GM19455 (cell line): ENCODE measurements around the gene BNIP1.

Experiments
- ATAC-seq: cut with Tn5 transposase; IDR thresholded peaks from one replicate; pipeline ENCODE4 v1.9.1; 2021; ENCODE audit not compliant: unreplicated experiment

The BNIP1 gene

GRCh38 chr5:173163219-173163618, 18.9 kb downstream of the BNIP1 start:
- ATAC-seq: no peak

- ATAC-seq: no peak
Observed at GRCh38 chr5:173165177-173166016, 21.1 kb downstream of the BNIP1 start.

- ATAC-seq: no peak
Observed at GRCh38 chr5:173172166-173172565, 27.8 kb downstream of the BNIP1 start.

- ATAC-seq: no peak
Observed at GRCh38 chr5:173175523-173175922, 31.2 kb downstream of the BNIP1 start.

- ATAC-seq: no peak
Observed at GRCh38 chr5:173178369-173178910, 34.1 kb downstream of the BNIP1 start.

- no peak for ATAC-seq
Observed at GRCh38 chr5:173180331-173180730, 36.0 kb downstream of the BNIP1 start.

- ATAC-seq: no peak
Observed at GRCh38 chr5:173187054-173187743, 42.9 kb downstream of the BNIP1 start.

GRCh38 chr5:173188280-173188679, 43.9 kb downstream of the BNIP1 start:
- no peak for ATAC-seq

GRCh38 chr5:173191015-173191414, 46.7 kb downstream of the BNIP1 start:
- ATAC-seq: no peak

- no peak for ATAC-seq
Observed at GRCh38 chr5:173191561-173191960, 47.2 kb downstream of the BNIP1 start.

- ATAC-seq: no peak
Observed at GRCh38 chr5:173192561-173192960, 48.2 kb downstream of the BNIP1 start.

- no peak for ATAC-seq
Observed at GRCh38 chr5:173196133-173196952, 52.0 kb downstream of the BNIP1 start.

- no peak for ATAC-seq
Observed at GRCh38 chr5:173197375-173197891, 53.1 kb downstream of the BNIP1 start.

GRCh38 chr5:173198049-173198448, 53.7 kb downstream of the BNIP1 start:
- ATAC-seq: no peak

- no peak for ATAC-seq
Observed at GRCh38 chr5:173200356-173200755, 56.0 kb downstream of the BNIP1 start.

GRCh38 chr5:173201636-173202265, 57.4 kb downstream of the BNIP1 start:
- ATAC-seq: no peak

GRCh38 chr5:173202266-173202875, 58.0 kb downstream of the BNIP1 start:
- ATAC-seq: no peak

- ATAC-seq: no peak
Observed at GRCh38 chr5:173204185-173204979, 60.1 kb downstream of the BNIP1 start.

GRCh38 chr5:173205916-173206315, 61.6 kb downstream of the BNIP1 start:
- no peak for ATAC-seq
